Fibroblast of skin of back (primary cell): ENCODE measurements around the gene ZNF219.

Source experiments
- DNase-seq: peaks from one replicate; pipeline ENCODE4 v3.0.0-alpha.2; 2013

Gene ZNF219

GRCh38 chr14:21066882-21067502 lies 31.5 kb downstream of the ZNF219 start:
- no peak for DNase-seq

GRCh38 chr14:21063479-21063878 lies 35.0 kb downstream of the ZNF219 start:
- peak; percentile 92 for DNase-seq

DNA sequence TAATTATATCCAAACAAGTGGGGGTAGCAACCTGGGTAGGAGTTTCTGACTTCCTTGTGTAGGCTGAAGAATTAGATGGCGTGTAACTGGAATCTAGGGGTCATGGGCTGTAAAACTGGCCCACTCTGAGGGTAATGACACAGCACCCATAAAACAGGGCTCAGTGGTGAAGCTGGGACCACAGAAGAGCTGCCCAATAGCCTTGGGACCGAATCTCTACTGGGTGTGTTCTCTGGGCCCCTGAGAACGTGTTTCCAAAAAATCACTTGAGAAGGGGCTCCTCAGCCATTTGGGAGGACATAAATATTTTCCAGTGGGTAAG lies 37.1 kb downstream of the ZNF219 start:
- DNase-seq, result no peak

DNA sequence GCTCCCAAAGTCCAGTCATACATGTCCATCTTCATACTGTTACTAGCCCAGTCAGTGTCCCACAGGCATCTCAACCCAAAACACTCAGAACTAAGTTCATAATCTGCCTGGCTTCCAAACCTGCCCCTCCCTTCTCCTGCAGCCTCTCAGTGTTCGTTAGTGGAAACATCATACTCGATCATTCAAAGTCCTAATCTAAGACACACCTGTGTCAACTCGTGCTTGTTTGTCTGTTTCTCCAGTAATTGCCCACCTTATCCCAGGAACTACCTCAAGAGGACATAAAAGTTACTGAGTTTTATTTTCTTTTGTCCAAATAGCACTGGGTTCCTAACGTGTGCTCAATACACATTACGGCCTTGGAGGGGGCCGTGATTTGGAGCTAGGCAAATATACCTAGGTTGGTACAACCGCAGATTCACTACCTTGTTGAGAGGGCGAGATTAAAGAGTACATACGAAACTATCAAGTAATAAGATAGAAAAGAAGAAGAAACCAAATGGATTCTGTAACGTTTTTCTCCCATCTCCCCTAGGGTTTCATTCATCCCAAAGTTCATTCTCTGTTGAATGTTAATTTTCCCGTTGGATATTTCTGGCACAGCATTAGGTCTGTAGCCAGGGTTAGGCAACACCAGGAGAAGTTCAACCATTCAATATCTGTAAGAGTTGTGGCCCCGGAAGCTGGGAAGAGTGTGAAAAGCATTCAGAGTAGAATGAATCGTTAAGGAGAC lies 37.7 kb downstream of the ZNF219 start:
- DNase-seq, result no peak

DNA sequence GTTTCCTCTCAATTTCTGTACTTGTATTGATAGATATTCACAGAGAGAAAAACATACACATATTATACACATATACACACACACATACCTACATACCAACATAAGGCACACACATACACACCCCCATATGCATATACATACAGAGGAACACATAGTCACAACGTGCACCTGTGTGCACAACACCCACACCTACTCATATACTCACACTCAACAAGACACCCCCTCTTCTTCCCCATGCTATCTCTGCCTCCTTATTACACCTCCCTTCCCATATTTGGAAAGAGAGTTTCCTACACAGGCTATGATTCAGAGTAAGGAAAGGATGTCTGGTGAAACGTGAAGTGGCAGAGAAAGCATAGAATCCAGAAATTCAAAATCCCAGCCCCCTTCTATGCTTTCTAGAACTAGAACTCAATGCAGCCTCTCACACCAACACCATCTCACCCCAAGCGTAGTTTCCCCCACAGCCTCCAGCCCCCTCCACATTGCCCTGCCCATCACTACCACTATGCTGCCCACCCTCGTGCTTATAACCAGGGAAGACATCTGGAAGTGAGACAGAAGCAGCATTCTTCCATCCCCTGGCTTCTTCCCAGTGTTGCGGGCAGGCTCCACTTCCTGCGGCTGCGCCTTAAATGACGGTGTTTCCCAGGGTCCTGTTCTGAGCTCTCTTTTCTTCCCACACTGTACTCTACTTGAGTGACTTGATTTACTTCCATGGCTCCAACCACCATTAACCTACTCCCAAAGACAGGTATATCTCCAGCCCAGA lies 38.4 kb downstream of the ZNF219 start:
- peak; percentile 32 for DNase-seq

DNA sequence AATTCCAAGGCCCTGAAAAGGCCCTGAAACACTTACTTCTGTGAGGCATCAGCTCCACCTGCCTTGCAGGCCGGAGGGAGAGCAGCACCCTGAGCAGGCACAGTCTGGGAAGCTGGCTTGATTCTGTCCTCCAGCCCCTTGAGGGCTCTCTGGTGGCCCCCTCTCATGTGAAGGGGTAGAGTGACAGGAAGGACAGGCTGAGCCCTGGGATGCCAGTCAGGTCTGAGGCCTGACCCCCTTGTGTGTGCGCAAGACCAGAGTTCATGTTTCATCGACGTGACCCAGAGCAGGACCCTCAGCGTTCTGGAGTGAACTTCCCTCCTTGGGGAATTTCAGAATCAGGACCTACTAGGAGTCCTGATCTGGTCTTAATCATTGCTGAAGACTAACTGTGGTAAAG lies 39.6 kb downstream of the ZNF219 start:
- no peak for DNase-seq

- peak; percentile 38 for DNase-seq
These were observed 40.4 kb downstream of the ZNF219 start, which contains the start of gene RNASE8 for GRCh38 chr14:21057803-21058675. Gene RNASE8 (plus strand): TSS chr14:21057822. CDS start chr14:21057893, 71 bp downstream.

- peak; percentile 60 for DNase-seq
These were observed 41.8 kb downstream of the ZNF219 start for GRCh38 chr14:21056520-21057163.

DNA sequence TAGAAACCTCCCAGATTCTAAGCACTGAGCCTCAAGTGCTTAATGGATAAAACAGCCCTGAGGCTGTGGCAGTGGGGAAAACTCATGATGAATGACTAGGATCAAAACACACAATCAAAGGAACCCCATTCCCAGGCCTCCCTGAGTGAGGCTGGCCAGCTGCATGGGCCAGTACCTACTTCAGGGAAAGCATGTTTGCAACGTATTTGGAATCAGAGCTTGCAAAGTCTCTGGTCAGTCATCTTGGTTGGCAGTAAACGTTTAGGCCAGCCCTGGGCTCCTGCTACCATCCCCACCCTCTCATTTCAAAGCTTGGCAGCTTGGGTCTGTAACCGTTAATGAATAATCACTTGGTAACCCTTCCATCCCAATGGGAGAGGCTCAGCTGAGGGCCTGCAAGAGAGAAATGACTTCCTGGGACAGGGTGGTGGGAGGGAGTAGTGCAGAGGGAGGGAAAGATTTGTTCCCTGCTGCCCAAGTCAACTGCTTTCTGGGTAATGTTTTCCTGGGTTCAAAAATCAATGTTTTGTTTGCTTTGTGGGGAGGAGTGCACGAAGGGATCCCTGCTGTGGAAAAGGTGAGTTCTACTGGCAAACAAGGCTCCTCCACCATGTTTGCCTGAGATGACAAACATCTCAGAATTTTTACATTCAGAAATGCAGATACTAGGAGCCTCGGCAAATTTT lies 42.9 kb downstream of the ZNF219 start:
- DNase-seq, result no peak

DNA sequence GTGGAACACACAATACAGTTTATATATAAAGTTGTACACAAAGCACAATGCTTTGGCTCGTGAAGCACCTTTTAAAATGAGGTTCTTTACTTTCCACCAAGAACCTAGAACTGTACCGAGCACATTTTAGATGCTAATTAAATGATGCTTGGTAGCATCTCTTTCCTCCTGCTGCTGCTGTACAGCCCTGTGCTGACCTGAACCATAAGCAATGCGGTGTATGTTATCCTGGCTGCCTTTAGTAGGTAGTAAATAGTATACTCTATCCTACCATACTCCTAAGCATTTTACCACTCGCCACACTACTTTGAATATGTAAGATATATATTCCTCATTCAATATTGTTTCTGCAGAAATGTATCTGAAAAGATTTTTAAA lies 43.7 kb downstream of the ZNF219 start:
- no peak for DNase-seq

DNA sequence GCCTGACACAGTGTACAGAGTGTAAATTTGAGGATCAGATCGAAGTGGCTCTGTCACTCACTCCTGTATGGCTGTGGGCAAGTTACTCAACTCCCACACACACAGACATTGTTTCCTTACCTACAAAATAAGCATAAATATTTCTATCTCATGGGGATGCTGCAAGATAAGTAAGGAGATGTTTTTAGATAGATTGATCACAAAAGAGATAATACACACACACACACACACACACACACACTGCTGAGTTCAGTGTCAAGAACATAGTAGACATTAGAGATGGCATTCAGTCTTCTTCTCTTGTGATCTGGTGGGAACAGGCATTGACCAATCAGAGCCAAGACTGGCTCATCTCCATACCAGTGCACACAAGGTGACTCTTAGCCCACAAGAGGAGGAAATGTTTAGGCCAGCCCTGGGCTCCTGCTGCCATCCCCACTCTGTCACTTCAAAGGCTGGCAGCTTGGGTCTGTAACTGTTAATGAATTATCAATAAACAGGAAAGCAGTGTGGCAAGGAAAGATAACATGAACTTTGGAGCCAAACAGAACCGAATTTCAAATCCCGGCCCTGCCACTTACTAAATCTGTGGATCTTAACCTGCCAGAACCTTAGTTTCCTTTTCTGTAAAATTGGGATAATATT lies 44.2 kb downstream of the ZNF219 start:
- no peak for DNase-seq

DNA sequence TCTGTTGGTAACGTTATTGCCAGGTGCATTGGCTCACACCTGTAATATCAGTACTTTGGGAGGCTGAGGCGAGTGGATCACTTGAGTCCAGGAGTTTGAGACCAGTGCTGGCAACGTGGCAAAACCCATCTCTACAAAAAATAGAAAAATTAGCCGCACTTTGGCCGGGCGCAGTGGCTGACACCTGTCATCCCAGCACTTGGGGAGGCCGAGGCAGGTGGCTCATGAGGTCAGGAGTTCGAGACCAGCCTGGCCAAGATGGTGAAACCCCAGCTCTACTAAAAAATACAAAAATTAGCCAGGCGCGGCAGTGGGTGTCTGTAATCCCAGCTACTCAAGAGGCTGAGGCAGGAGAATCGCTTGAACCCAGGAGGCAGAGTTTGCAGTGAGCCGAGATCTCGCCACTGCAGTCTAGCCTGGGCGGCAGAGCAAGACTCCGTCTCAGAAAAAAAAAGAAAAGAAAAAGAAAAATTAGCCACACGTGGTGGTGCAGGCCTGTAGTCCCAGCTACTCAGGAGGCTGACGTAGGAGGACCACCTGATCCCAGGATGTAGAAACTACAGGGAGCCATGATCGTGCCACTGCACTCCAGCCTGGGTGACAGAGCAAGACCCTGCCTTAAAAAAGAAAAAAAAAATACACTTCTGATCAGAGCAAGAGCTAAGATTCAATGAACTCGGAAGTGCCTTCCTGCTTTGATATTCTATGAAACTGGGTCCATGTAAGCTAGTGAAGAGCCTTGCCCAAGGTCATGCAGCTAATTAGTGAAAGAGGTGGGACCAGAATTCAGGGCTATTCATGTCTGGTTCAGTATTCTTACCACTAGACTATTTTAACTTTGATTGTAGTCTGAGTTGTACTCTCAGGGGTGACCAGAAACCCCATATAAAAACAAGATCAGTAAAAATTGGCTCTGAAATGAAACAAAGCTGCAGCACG lies 45.0 kb downstream of the ZNF219 start:
- no peak for DNase-seq

DNA sequence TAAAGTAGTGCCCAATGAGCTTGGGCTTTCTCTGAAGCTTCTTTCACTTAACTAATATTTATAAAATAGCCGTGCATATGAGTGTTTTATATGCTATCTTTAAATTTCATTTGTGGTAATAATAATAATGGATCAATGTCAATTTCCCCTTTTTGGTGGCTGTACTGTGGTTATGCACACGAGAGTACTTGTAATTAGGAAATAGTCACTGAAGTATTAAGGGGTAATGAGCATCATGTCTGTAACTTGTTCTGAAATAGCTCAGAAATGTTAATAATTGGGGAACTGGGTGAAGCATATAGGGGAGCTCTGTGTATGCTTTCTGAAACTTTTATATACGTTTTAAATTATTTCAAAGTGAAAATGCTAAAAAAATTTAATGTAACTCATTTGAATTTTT lies 47.9 kb downstream of the ZNF219 start:
- DNase-seq, result no peak

GRCh38 chr14:21049271-21049673 lies 49.2 kb downstream of the ZNF219 start:
- DNase-seq, result peak; percentile 56

GRCh38 chr14:21048638-21049037 lies 49.8 kb downstream of the ZNF219 start:
- no peak for DNase-seq

DNA sequence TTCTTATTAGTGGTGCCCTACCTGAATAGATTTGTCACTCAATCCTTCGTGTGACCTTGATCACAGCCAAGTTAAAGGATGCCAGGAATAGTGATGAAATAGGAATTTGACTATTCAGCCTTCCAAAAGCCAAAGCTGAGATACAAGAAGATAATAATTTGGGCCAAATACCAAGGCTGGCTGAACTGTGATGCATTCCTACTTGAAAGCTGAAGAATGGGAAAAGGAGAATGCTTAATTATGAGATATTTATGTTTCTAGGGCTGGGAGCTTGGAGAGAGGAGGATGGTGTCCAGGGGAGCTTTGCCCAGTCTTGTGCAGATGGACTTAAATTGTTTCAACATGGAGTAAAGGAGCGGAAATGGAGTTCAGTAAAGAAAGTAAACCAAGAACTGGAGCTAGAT lies 51.1 kb downstream of the ZNF219 start:
- DNase-seq, result peak; percentile 38

- DNase-seq, result no peak
These were observed 54.4 kb downstream of the ZNF219 start for GRCh38 chr14:21043974-21044618.

GRCh38 chr14:21043387-21043973 lies 55.0 kb downstream of the ZNF219 start:
- DNase-seq, result no peak

- no peak for DNase-seq
These were observed 55.5 kb downstream of the ZNF219 start for GRCh38 chr14:21042918-21043317.
